ENCODE results near the gene PPP1R13L.

Gene PPP1R13L

GRCh38 chr19:45443462-45444317, 38.8 kb upstream of the PPP1R13L start (continued):
- peak; percentile 97 for TF ChIP-seq PATZ1 (tag by site-specific recombination; IDR thresholded peaks at IDR 0.05)
- no peak for TF ChIP-seq HOXA7 (CRISPR knock-in tag; IDR thresholded peaks at IDR 0.05; ENCODE audit: borderline replicate concordance)
- TF ChIP-seq ZNF623 (tag by site-specific recombination; IDR thresholded peaks at IDR 0.05) = no peak
- TF ChIP-seq ZNF677 (tag by site-specific recombination; IDR thresholded peaks at IDR 0.05) = no peak
- peak; percentile 69; the same call in 1 of the 2 replicates for TF ChIP-seq ZNF610 (tag by site-specific recombination; IDR thresholded peaks at IDR 0.05; ENCODE audit: borderline replicate concordance)
- TF ChIP-seq ZNF324 (tag by site-specific recombination; IDR thresholded peaks at IDR 0.05) = no peak
- TF ChIP-seq ZNF146 (tag by site-specific recombination; IDR thresholded peaks at IDR 0.05) = no peak
- no peak for TF ChIP-seq ZNF704 (tag by site-specific recombination; IDR thresholded peaks at IDR 0.05)
- TF ChIP-seq ZNF184 (tag by site-specific recombination; IDR thresholded peaks at IDR 0.05) = no peak
- TF ChIP-seq ZNF571 (tag by site-specific recombination; IDR thresholded peaks at IDR 0.05) = no peak
- peak; percentile 91 for TF ChIP-seq SP3 (tag by site-specific recombination; IDR thresholded peaks at IDR 0.05)
- no peak for TF ChIP-seq ZNF560 (tag by site-specific recombination; IDR thresholded peaks at IDR 0.05; ENCODE audit: borderline replicate concordance)
- no peak for TF ChIP-seq ZNF354C (tag by site-specific recombination; IDR thresholded peaks at IDR 0.05; ENCODE audit: borderline replicate concordance, low read depth)
- no peak for TF ChIP-seq ZNF596 (tag by site-specific recombination; IDR thresholded peaks at IDR 0.05)
- no peak; the same call in 1 of the 2 replicates for TF ChIP-seq ZSCAN16 (tag by site-specific recombination; IDR thresholded peaks at IDR 0.05)
- TF ChIP-seq OSR2 (tag by site-specific recombination; IDR thresholded peaks at IDR 0.05) = no peak
- no peak for TF ChIP-seq KLF7 (tag by site-specific recombination; IDR thresholded peaks at IDR 0.05; ENCODE audit: borderline replicate concordance)
- no peak for TF ChIP-seq ZNF501 (tag by site-specific recombination; IDR thresholded peaks at IDR 0.05)
- TF ChIP-seq ZFP69B (tag by site-specific recombination; IDR thresholded peaks at IDR 0.05) = peak; percentile 30
- TF ChIP-seq ZSCAN23 (tag by site-specific recombination; IDR thresholded peaks at IDR 0.05) = no peak
- TF ChIP-seq ZNF558 (tag by site-specific recombination; IDR thresholded peaks at IDR 0.05) = no peak
- no peak for TF ChIP-seq ZNF510 (tag by site-specific recombination; IDR thresholded peaks at IDR 0.05; ENCODE audit: insufficient replicate concordance)
- TF ChIP-seq ZNF10 (tag by site-specific recombination; IDR thresholded peaks at IDR 0.05) = no peak
- no peak for TF ChIP-seq SALL2 (tag by site-specific recombination; IDR thresholded peaks at IDR 0.05; ENCODE audit: borderline replicate concordance)
- TF ChIP-seq ZFP3 (tag by site-specific recombination; IDR thresholded peaks at IDR 0.05; ENCODE audit: low read depth) = no peak
- TF ChIP-seq ZNF544 (tag by site-specific recombination; IDR thresholded peaks at IDR 0.05) = no peak
- peak; percentile 83 for TF ChIP-seq KLF1 (tag by site-specific recombination; IDR thresholded peaks at IDR 0.05)
- TF ChIP-seq SP7 (tag by site-specific recombination; IDR thresholded peaks at IDR 0.05) = peak; percentile 70
- TF ChIP-seq ZNF837 (tag by site-specific recombination; IDR thresholded peaks at IDR 0.05) = no peak
- TF ChIP-seq ZBTB6 (tag by site-specific recombination; IDR thresholded peaks at IDR 0.05) = no peak
- TF ChIP-seq ZNF114 (tag by site-specific recombination; IDR thresholded peaks at IDR 0.05) = no peak
- no peak for TF ChIP-seq RBAK (tag by site-specific recombination; IDR thresholded peaks at IDR 0.05)
- peak; percentile 96 for TF ChIP-seq ZBTB21 (tag by site-specific recombination; IDR thresholded peaks at IDR 0.05)
- TF ChIP-seq ZNF707 (tag by site-specific recombination; IDR thresholded peaks at IDR 0.05) = no peak
- no peak for TF ChIP-seq ZNF529 (tag by site-specific recombination; IDR thresholded peaks at IDR 0.05; ENCODE audit: insufficient replicate concordance)
- TF ChIP-seq ZNF830 (tag by site-specific recombination; IDR thresholded peaks at IDR 0.05; ENCODE audit: low read depth) = no peak
- peak; percentile 68; the same call in 1 of the 2 replicates for TF ChIP-seq ZSCAN30 (tag by site-specific recombination; IDR thresholded peaks at IDR 0.05)
- TF ChIP-seq ZNF140 (tag by site-specific recombination; IDR thresholded peaks at IDR 0.05) = no peak

Measured in HEK293 (cell line).